ENCODE results near the gene KIF2C.
"Not testable (repeated sequence)": the region's sequence is repeated elsewhere in the genome, so short reads cannot be mapped to it uniquely, and the experiment has no call there.

The KIF2C gene

DNA sequence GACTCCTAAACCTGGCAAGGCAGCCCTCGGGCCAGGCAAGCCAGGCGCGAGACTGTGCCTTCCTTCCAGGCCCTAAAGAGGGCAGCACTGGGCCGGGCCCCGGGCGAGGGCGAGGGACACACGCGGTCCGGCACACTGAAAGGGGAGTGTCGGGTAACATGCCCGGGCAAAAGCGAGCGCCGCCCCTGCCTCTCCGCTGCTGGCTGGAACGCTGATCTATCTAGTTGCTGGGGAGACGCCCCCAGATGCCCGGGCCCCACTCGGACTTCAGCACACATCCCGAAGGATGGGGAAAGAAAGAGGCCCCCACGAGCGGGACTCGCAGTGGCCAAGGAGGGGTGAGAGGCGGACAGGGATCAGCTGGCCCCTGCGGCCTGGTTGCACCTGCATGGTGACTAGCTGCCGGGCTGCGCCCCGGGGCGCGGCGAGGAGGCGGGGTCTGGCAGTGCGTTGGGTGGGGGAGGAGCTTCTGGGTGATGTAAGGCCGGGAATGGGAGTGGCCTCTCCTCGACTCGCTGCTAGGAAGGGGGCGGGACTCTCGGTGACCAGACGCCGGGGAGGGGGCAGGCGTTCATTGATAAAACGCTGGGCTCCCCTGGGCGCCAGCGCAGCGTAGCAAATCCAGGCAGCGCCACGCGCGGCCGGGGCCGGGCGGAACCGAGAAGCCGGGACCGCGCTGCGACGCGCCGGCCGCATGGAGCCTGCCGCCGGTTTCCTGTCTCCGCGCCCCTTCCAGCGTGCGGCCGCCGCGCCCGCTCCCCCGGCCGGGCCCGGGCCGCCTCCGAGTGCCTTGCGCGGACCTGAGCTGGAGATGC, 60.3 kb downstream of the KIF2C start, which contains the start of gene PLK3:
TSS of gene PLK3 (plus strand) at position 608 of the 815 bp plus-strand sequence. CDS start at position 695, 87 bp downstream.
- DNase-seq = peak; percentile 97

- no peak for DNase-seq
These were observed 62.1 kb downstream of the KIF2C start for GRCh38 chr1:44801491-44802305.

GRCh38 chr1:44802306-44803061, 62.8 kb downstream of the KIF2C start:
- no peak for DNase-seq

DNA sequence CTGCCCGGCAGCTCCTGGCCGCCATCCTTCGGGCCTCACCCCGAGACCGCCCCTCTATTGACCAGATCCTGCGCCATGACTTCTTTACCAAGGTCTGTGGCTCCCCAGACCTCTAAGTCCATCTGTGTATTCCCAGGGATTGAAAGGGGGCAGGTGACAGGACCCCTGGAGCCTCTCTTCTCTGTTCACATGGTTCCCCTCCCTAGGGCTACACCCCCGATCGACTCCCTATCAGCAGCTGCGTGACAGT, 63.4 kb downstream of the KIF2C start:
- DNase-seq = no peak

GRCh38 chr1:44803312-44804095, 63.9 kb downstream of the KIF2C start:
- DNase-seq = no peak

DNA sequence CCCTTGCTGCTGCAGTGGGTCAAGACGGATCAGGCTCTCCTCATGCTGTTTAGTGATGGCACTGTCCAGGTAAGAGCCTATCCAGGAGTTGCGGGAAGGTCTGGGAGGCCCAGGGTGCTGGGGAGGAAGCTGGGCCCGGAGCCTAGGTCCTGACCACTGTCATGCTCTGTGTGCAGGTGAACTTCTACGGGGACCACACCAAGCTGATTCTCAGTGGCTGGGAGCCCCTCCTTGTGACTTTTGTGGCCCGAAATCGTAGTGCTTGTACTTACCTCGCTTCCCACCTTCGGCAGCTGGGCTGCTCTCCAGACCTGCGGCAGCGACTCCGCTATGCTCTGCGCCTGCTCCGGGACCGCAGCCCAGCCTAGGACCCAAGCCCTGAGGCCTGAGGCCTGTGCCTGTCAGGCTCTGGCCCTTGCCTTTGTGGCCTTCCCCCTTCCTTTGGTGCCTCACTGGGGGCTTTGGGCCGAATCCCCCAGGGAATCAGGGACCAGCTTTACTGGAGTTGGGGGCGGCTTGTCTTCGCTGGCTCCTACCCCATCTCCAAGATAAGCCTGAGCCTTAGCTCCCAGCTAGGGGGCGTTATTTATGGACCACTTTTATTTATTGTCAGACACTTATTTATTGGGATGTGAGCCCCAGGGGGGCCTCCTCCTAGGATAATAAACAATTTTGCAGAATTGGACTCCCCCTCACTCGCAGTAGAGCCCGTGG, 65.8 kb downstream of the KIF2C start:
- DNase-seq = no peak

DNA sequence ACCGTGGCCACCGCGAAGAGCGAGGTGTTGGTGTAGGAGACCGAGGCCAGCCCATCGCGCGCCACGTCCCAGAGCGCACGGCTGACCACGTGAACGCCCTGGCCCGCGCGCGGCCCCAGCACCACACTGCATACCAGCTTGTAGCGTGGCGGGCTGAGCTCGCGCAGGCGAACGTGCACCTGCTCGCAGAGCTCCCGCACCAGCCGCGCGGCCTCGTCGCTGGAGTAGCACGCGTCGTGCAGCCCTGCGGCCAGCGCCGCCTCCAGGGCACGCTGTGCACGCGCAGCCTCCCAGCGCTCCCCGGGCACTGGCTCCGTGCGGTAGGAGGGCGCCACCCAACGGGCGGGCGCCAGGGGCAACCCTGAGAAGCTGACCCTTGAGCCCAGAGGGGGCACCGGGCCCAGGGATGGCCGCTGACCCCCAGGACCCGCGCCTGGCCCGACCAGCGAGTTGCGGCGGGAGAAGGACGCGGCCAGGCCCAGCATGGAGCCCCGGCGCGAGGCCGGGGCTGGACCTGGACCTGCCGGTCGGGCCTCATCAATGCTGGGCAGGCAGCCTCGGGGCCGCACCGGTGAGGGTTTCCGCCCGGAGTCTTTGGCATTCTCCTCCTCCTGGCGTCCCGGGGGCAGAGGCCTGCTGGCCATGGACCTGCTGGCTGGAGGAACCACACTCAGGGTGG, 66.5 kb downstream of the KIF2C start:
- DNase-seq = no peak

- no peak for DNase-seq
These were observed 67.2 kb downstream of the KIF2C start, which contains the start of gene DYNLT4 for GRCh38 chr1:44806704-44807363. Gene DYNLT4, minus strand, starts transcription at chr1:44807351. Its CDS starts 683 bp downstream, at chr1:44806668.

DNA sequence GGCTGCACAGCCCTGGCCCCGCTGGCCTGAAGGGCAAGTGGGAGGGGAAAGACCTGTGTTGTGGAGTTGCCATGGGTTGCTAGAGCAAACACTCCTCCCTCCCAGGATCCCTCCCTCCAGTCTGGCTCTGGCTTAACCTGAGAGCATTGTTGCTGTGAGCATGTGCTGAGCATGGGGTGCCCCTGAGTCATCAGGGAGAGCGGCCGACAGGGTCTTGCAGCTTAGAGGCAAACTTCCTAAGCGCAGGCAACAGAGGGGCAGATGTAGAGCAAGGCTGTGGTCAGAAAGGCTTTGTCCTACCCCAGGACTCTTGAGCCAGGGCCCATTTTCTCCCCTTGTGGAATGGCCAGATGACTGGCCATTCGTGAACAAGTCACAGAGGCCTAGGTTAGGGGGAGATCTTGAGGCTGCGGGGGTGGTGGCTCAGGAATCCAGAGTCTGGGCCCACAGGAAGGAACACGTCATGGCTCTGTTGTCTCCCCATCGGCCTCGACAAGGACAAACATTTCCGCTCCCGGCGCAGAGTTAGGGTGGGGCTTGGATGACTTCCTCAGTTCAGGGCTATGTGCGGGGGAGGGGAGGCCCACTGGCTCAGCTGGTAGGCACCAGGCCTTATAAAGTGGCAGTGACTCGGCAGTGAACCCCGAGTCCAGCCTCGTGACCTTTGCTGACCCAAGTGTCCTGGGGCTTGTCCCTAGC, 67.9 kb downstream of the KIF2C start:
- DNase-seq = peak; percentile 26

DNA sequence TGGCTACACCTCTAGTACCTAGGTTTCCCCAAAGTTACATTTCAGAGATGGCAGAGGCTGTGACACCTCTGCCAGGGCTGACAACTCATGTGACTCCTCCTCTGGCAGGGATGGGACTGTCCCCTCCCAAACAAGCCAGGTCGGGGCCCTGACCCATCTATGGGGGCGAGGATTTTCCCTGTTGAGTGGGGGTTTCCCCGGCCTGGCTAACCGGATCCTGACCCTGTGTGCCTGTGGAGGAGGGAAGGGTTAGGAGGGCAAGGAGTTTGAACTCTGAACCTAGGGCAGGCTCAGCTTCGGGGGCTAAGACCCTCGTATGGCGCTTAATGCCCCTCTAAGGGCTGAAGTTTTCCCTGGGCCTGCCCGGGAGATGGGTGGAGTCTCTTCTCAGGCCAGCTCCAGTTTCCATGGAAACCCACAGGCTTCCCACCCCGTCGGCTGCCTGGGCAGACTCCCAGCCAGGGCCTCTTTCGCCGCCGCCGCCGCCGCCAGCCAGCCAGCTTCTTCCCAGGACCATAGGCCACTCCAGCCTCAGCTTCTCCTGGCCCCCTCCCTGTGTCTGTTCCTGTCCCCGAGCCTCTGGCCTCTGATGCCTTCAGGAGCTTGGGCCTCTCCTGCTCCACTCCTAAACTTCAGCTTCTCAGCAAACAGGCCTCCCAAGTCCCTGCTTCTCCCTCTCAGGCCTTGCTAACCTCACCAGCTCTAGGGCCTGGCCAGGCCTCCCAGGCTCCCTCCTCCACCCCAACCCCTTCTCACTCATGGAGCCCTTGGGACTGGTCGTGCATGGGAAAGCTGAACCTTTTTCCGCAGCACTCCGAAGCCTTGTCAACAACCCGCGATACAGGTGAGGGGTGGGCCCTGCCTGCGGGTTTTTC, 68.7 kb downstream of the KIF2C start, which contains the start of gene BTBD19:
TSS of gene BTBD19 (plus strand) at position 461 of the 875 bp plus-strand sequence. CDS start at position 759, 298 bp downstream.
- DNase-seq = no peak

GRCh38 chr1:44808938-44809917, 69.6 kb downstream of the KIF2C start:
- DNase-seq = no peak

DNA sequence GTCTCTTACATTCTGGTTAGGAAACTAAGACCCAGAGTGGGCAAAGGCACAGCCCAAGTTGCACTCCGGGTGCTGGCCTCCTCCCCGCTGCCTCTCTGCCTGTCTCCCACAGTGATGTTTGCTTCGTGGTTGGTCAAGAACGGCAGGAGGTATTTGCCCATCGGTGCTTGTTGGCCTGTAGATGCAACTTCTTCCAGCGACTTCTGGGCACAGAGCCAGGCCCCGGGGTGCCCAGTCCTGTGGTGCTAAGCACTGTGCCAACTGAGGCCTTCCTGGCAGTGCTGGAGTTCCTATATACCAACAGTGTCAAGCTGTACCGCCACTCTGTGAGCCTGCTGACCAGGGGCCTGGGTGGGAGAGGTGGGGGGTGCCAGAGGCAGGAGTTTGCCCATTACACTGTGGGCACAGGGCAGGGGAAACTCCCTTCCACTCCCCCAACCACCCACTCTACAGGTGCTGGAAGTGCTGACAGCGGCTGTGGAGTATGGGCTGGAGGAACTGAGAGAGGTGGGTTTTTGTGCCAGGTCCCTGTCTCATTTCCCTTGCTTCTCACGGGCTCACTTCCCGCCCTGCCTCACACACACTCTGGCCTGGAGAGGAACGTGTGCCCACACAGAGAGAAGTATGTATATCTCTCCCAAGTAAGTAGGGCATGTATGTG, 70.6 kb downstream of the KIF2C start:
- DNase-seq = no peak

DNA sequence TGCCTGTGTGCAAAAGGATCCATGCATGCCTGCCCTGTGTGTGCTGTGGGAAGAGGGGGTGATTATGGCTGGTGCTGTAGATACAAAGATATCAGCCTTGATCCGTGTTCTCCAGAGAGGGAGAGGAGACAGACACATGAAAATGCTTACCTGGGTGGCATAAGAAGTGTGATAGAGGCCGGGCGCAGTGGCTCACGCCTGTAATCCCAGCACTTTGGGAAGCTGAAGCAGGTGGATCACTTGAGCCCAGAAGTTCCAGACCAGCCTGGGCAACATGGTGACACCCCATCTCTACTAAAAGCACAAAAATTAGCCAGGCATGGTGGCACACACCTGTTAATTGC, 71.1 kb downstream of the KIF2C start:
- DNase-seq = not testable (repeated sequence)

- no peak for DNase-seq
These were observed 71.6 kb downstream of the KIF2C start for GRCh38 chr1:44811234-44811633.

- DNase-seq = no peak
These were observed 73.3 kb downstream of the KIF2C start for GRCh38 chr1:44812822-44813543.

- not testable (repeated sequence) for DNase-seq
These were observed 76.3 kb downstream of the KIF2C start for GRCh38 chr1:44815926-44816325.

All from NCI-H1436 (cell line).